NCI-H1417 (cell line): ENCODE data around the gene LCE2A.
"Not testable (repeated sequence)": the region's sequence is repeated elsewhere in the genome, so short reads cannot be mapped to it uniquely, and the experiment has no call there.

ENCODE experiments used
- DNase-seq, 3 experiments: peaks; one replicate each; lab custom pipeline; 2025; lab: John Stamatoyannopoulos, UW

Gene LCE2A

GRCh38 chr1:152697701-152698600, at the start of gene LCE2A:
LCE2A (plus strand) TSS chr1:152698345; CDS start chr1:152698902, 557 bp downstream.
- no peak for DNase-seq

- peak; percentile 54 to 86 (median 84) for DNase-seq
Observed at GRCh38 chr1:152654110-152654509, 44.0 kb upstream of the LCE2A start.

GRCh38 chr1:152656459-152656858, 41.7 kb upstream of the LCE2A start:
- no peak for DNase-seq

- DNase-seq: no peak
Observed at GRCh38 chr1:152657677-152658076, 40.5 kb upstream of the LCE2A start.

GRCh38 chr1:152658649-152659048, 39.5 kb upstream of the LCE2A start:
- DNase-seq: no peak

GRCh38 chr1:152663098-152663497, 35.0 kb upstream of the LCE2A start, which contains the start of gene LCE2D:
LCE2D (plus strand) TSS chr1:152663380; CDS start chr1:152664106, 726 bp downstream.
- DNase-seq: no peak

- DNase-seq: not testable (repeated sequence)
Observed at GRCh38 chr1:152666171-152666570, 32.0 kb upstream of the LCE2A start.

- DNase-seq: no peak
Observed at GRCh38 chr1:152667648-152668047, 30.5 kb upstream of the LCE2A start.

- DNase-seq: no peak
Observed at GRCh38 chr1:152673016-152673415, 25.1 kb upstream of the LCE2A start.

- DNase-seq: not testable (repeated sequence)
Observed at GRCh38 chr1:152674983-152675382, 23.2 kb upstream of the LCE2A start, which contains the start of gene LCE2C. LCE2C (plus strand) TSS chr1:152675279; CDS start chr1:152676016, 737 bp downstream.

GRCh38 chr1:152679459-152679858, 18.7 kb upstream of the LCE2A start:
- DNase-seq: no peak

- DNase-seq: no peak
Observed at GRCh38 chr1:152681616-152682015, 16.5 kb upstream of the LCE2A start.

- DNase-seq: no peak
Observed at GRCh38 chr1:152683846-152684245, 14.3 kb upstream of the LCE2A start.

- not testable (repeated sequence) for DNase-seq
Observed at GRCh38 chr1:152685823-152686222, 12.3 kb upstream of the LCE2A start, which contains the start of gene LCE2B. LCE2B (plus strand) TSS chr1:152686123; CDS start chr1:152686844, 721 bp downstream.

GRCh38 chr1:152699746-152700145, 1.6 kb downstream of the LCE2A start:
- no peak for DNase-seq

GRCh38 chr1:152707860-152708259, 9.7 kb downstream of the LCE2A start, which contains the start of gene LCE4A:
LCE4A (plus strand) TSS chr1:152708160; CDS start chr1:152709076, 916 bp downstream.
- no peak for DNase-seq

- DNase-seq: no peak
Observed at GRCh38 chr1:152718238-152718637, 20.1 kb downstream of the LCE2A start.

GRCh38 chr1:152725261-152725660, 27.1 kb downstream of the LCE2A start:
- DNase-seq: no peak

GRCh38 chr1:152728986-152729385, 30.8 kb downstream of the LCE2A start:
- no peak for DNase-seq

- peak in 2 of 3 experiments; percentile 4 to 8 for DNase-seq
Observed at GRCh38 chr1:152735648-152736047, 37.5 kb downstream of the LCE2A start.

GRCh38 chr1:152737997-152738396, 39.9 kb downstream of the LCE2A start:
- DNase-seq: no peak

GRCh38 chr1:152739841-152740240, 41.7 kb downstream of the LCE2A start:
- DNase-seq: no peak

- no peak for DNase-seq
Observed at GRCh38 chr1:152741656-152742055, 43.5 kb downstream of the LCE2A start.
